ENCODE results near the gene SNAI3.
A peak's percentile ranks its signal among the peaks of the same experiment; 100 is the strongest.

SNAI3 gene

DNA sequence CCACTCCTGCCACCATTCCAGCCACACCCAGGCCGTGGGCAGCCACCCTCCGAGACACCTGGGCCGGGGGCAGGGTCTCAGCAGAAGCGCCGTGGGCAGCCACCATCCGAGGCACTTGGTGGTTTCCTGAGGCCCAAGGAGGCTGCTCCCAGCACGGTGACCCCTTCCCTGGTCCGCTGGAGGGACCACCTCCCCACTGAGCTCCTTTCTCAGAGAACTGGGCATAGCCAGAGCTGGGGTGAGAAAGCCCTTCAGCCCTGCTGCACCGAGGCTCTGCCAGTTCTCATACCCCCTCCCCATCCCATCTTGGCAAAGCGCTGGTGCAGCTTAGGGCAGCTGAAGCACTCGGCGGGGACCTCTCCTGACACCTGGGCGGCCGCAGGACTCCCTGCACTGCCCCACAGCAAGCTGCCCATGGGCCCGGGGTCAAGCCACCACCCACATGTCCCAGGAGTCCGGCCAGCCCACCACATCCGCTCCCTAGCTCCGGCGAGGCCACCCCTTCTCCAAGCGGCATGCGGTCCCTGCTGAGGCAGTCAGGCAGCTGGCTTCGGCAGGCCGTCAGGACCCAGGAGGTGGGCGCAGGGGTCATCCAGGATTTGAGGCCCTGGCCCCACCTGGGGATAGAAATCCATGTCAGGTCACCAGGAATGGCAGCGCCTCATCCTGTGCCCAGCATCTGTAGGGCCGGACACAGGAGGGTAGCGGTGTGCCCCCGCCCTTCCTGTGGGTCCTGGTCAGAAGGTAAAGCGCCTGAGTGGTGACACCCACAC, 34.1 kb downstream of the SNAI3 start:
- Mint-ChIP-seq H3K4me1 (peaks cover 6% of the 10 kb centered on the region), H3K4me3 (peak overlapping the region in 1 of 3 experiments; percentile 27), H3K27ac (no peak overlapping the region), H3K27me3 (ENCODE audit: low read depth) (no peaks in the 10 kb centered on the region), H3K9me3 (no peaks in the 10 kb centered on the region), H3K36me3 (ENCODE audit: low read depth) (peaks cover 11% of the 10 kb centered on the region)
- TF ChIP-seq CTCF (IDR thresholded peaks at IDR 0.05; ENCODE audit: unreplicated experiment in 3 of 3) = no peak

DNA sequence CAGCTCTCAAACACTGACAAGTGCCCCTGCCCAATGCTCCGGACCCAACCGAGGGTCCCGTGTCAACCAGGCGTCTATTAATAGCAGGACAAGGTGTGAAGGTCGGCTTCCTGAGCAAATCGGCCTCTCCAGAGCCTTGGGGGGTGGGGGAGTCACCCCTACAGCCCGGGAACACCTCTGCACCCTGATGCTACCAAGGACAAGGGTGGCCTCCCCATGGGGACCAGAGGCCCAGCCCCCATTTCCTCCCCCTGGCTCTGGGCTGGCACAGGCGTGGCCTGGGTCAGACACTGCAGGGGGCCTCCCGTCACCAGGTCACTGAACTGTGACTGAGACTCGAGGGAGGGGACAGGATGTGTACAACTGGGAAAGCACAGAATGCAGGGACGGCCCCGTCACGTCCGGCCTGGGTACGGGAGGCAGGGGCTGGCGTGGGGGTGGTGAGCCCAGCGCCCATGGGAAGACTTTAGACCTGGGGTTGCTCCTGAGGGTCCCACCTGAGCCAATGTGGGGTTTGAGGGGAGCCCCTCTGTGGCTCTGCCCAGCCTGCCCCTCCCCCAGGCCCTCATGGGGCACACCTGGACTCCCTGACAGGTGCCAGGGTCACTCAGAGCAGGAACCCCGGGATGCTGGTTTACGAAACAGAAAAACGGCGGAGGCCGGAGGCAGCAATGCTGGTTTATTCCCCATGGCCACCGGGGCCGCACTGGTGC, 34.9 kb downstream of the SNAI3 start:
- no peaks in the 10 kb centered on the region for H3K9me3 Mint-ChIP-seq
- peaks cover 11% of the 10 kb centered on the region for H3K36me3 Mint-ChIP-seq (ENCODE audit: low read depth)
- peak overlapping the region; percentile 76 to 85 (median 80) for H3K4me3 Mint-ChIP-seq
- H3K27me3 Mint-ChIP-seq (ENCODE audit: low read depth) = no peaks in the 10 kb centered on the region
- TF ChIP-seq CTCF (IDR thresholded peaks at IDR 0.05; ENCODE audit: unreplicated experiment in 3 of 3) = no peak
- H3K27ac Mint-ChIP-seq = peak overlapping the region in 1 of 3 experiments; percentile 70
- H3K4me1 Mint-ChIP-seq = peaks cover 6% of the 10 kb centered on the region

DNA sequence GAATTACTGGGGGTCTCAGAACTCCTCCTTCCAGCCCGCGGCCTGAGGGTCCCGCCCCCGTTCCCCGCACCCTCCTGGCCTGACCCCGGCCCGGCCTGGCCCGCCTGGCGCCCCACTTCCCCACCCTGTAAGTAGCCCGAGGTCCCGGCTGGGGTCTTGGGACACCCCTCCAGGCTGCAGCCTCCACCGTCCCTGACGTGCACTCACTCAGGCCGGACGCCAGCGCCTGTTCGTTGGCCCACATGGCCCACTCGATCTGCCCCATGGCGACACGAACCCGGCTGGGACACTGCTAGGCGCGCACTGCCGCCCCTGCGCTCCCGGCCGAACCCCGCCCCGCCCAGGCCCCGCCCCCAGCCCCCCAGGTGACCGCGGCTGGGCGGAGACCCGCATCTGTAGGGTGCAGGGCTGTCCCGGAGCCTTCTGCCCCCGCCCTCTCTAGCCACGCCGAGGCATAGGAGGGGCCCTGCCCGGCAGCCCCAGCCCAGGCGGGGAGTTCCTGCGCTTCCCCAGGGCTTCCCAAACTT, 35.5 kb downstream of the SNAI3 start, which contains the start of gene CYBA:
Gene CYBA, minus strand, starts transcription at position 305 of the 527 bp plus-strand sequence. Its CDS starts 40 bp downstream, at position 265.
- H3K4me3 Mint-ChIP-seq = peak within 1 kb of the TSS; percentile 84 to 89 (median 85)
- no peak for TF ChIP-seq CTCF (IDR thresholded peaks at IDR 0.05; ENCODE audit: unreplicated experiment in 3 of 3)
- no peaks in the 10 kb centered on the region for H3K27me3 Mint-ChIP-seq (ENCODE audit: low read depth)
- peaks cover 11% of the 10 kb centered on the region for H3K36me3 Mint-ChIP-seq (ENCODE audit: low read depth)
- peaks cover 6% of the 10 kb centered on the region for H3K4me1 Mint-ChIP-seq
- H3K9me3 Mint-ChIP-seq = no peaks in the 10 kb centered on the region
- peak within 1 kb of the TSS in 1 of 3 experiments; percentile 76 for H3K27ac Mint-ChIP-seq

GRCh38 chr16:88649924-88650748, 36.2 kb downstream of the SNAI3 start:
- H3K4me1 Mint-ChIP-seq = peaks cover 6% of the 10 kb centered on the region
- peak overlapping the region in 1 of 3 experiments; percentile 88 for H3K27ac Mint-ChIP-seq
- TF ChIP-seq CTCF (IDR thresholded peaks at IDR 0.05; ENCODE audit: unreplicated experiment in 3 of 3) = no peak
- no peaks in the 10 kb centered on the region for H3K9me3 Mint-ChIP-seq
- no peaks in the 10 kb centered on the region for H3K27me3 Mint-ChIP-seq (ENCODE audit: low read depth)
- peak overlapping the region; percentile 84 to 89 (median 85) for H3K4me3 Mint-ChIP-seq
- H3K36me3 Mint-ChIP-seq (ENCODE audit: low read depth) = peaks cover 14% of the 10 kb centered on the region

GRCh38 chr16:88649195-88649923, 36.9 kb downstream of the SNAI3 start:
- Mint-ChIP-seq H3K4me1 (peaks cover 6% of the 10 kb centered on the region), H3K36me3 (ENCODE audit: low read depth) (peaks cover 19% of the 10 kb centered on the region), H3K9me3 (no peaks in the 10 kb centered on the region), H3K4me3 (peak overlapping the region; percentile 79 to 89 (median 85)), H3K27me3 (ENCODE audit: low read depth) (no peaks in the 10 kb centered on the region), H3K27ac (peak overlapping the region; percentile 40 to 88 (median 58))
- TF ChIP-seq CTCF (IDR thresholded peaks at IDR 0.05; ENCODE audit: unreplicated experiment in 3 of 3) = no peak
